Measurements from ENCODE around the gene RASGEF1C. TPM values are rescaled to one million over a fixed set of nuclear protein-coding genes. Genes with fewer than 3 reads are reported as not detected.

RASGEF1C gene
- total and polyA plus RNA-seq, 4 experiments from 2014 or later, result not detected

GRCh38 chr5:180098526-180098925, 110.5 kb downstream of the RASGEF1C start:
- Mint-ChIP-seq H3K36me3 (no peaks in the 10 kb centered on the region), H3K9me3 (no peaks in the 10 kb centered on the region), H3K4me3 (no peak overlapping the region), H3K27ac (no peak overlapping the region), H3K27me3 (peaks cover 0 to 10% of the 10 kb centered on the region in 2 donors), H3K4me1 (peaks cover 0 to 5% (median 0%) of the 10 kb centered on the region in 4 donors)
- H3K9me3 ChIP-seq (ENCODE audit: control insufficient read depth in 1 of 2, low read length in 2 of 2), result no peaks in the 10 kb centered on the region
- no peaks in the 10 kb centered on the region for H3K4me1 ChIP-seq (ENCODE audit: insufficient read depth, low read length)
- H3K36me3 ChIP-seq (ENCODE audit: insufficient read depth, low read length), result no peaks in the 10 kb centered on the region
- intact Hi-C loops (cut with micrococcal nuclease), result no loop called here
- no peak overlapping the region for H3K4me3 ChIP-seq (ENCODE audit: low read length in 2 of 2)
- no peak for DNase-seq
- H3K27me3 ChIP-seq (ENCODE audit: insufficient read depth, low read length), result no peaks in the 10 kb centered on the region
- no peak overlapping the region for H3K27ac ChIP-seq (ENCODE audit: low read depth, low read length)
- ChIA-PET CTCF (ENCODE audit: partially characterized antibody) (no interaction called here), POLR2A (ENCODE audit: partially characterized antibody) (no interaction called here)

- POLR2A ChIA-PET (ENCODE audit: partially characterized antibody), result no interaction called here
Observed at GRCh38 chr5:180097926-180098325, 111.1 kb downstream of the RASGEF1C start.

DNA sequence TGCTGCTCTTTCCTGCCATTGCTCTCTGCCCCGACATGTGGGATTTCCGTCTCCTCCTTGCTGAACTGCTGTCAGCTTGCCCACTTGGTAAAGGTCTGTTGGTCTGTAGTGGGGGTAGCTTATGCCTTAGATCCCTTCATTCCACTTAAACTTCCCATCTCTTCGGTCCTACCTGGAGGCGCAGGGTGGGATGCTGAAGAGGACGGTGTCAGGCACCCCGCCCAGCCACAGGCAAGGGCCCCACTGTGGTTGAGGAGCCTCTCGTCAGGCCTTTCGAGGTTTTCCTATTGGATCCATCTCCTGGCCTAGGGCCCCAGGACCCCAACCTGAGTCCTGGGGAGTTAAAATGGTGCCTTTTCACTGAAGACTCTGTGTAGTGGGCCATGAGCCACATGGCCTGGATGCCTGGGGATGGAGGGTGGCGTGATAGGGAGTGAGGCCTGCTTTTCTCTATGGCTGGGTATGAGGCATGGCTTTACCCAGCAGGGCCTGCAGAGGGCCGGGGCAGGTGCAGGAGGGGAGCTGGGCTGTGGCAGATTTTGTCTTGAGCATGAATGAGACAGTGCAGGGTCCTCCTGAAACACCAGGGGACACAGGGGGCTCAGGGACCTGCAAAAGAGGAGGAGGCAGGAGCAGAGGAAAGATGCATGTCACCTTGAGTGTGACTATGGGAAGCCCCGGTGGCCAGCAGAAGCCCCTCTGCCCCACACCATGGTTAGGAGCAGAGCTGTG, 111.7 kb downstream of the RASGEF1C start:
- H3K27ac Mint-ChIP-seq, result no peak overlapping the region
- no peak overlapping the region for H3K4me3 Mint-ChIP-seq
- no peak for DNase-seq
- ChIA-PET POLR2A (ENCODE audit: partially characterized antibody) (no interaction called here), CTCF (ENCODE audit: partially characterized antibody) (no interaction called here)
- H3K4me1 Mint-ChIP-seq, result peaks cover 0 to 5% (median 0%) of the 10 kb centered on the region in 4 donors
- no peaks in the 10 kb centered on the region for H3K36me3 Mint-ChIP-seq
- peaks cover 1 to 8% of the 10 kb centered on the region in 2 donors for H3K27me3 Mint-ChIP-seq
- no peaks in the 10 kb centered on the region for H3K9me3 ChIP-seq (ENCODE audit: control insufficient read depth in 1 of 2, low read length in 2 of 2)
- H3K4me1 ChIP-seq (ENCODE audit: insufficient read depth, low read length), result no peaks in the 10 kb centered on the region
- no peaks in the 10 kb centered on the region for H3K27me3 ChIP-seq (ENCODE audit: insufficient read depth, low read length)
- H3K36me3 ChIP-seq (ENCODE audit: insufficient read depth, low read length), result no peaks in the 10 kb centered on the region
- no peak overlapping the region for H3K4me3 ChIP-seq (ENCODE audit: low read length in 2 of 2)
- intact Hi-C loops (cut with micrococcal nuclease), result no loop called here
- H3K27ac ChIP-seq (ENCODE audit: low read depth, low read length), result no peak overlapping the region
- H3K9me3 Mint-ChIP-seq, result no peaks in the 10 kb centered on the region

More at GRCh38 chr5:180097926-180098325, 111.1 kb downstream of the RASGEF1C start:
- intact Hi-C loops (cut with micrococcal nuclease), result no loop called here
- H3K36me3 ChIP-seq (ENCODE audit: insufficient read depth, low read length), result no peaks in the 10 kb centered on the region
- Mint-ChIP-seq H3K27ac (no peak overlapping the region), H3K36me3 (no peaks in the 10 kb centered on the region), H3K4me1 (peaks cover 0 to 5% (median 0%) of the 10 kb centered on the region in 4 donors), H3K9me3 (no peaks in the 10 kb centered on the region), H3K27me3 (peaks cover under 1 to 8% of the 10 kb centered on the region in 2 donors), H3K4me3 (no peak overlapping the region)
- DNase-seq, result no peak
- CTCF ChIA-PET (ENCODE audit: partially characterized antibody), result no interaction called here
- no peaks in the 10 kb centered on the region for H3K4me1 ChIP-seq (ENCODE audit: insufficient read depth, low read length)
- H3K27me3 ChIP-seq (ENCODE audit: insufficient read depth, low read length), result no peaks in the 10 kb centered on the region
- H3K4me3 ChIP-seq (ENCODE audit: low read length in 2 of 2), result no peak overlapping the region
- no peaks in the 10 kb centered on the region for H3K9me3 ChIP-seq (ENCODE audit: control insufficient read depth in 1 of 2, low read length in 2 of 2)
- H3K27ac ChIP-seq (ENCODE audit: low read depth, low read length), result no peak overlapping the region

DNA sequence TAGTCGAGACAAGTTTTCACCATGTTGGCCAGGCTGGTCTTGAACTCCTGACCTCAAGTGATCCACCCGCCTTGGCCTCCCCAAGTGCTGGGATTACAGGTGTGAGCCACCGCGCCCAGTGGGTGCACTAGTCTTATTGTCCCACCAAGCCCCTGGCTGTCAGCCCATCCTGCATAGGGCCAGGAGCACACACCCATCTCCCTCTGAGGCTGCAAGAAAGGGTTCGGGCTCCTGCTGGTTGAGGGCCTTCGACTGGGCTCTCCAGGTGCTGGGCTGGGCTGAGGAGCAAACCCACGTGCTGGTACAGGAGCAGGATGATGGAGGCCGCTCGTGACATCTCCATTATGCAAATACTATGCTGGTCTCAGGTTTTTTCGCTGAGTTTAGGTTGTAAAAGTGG, 112.4 kb downstream of the RASGEF1C start:
- H3K36me3 Mint-ChIP-seq, result no peaks in the 10 kb centered on the region
- DNase-seq, result no peak
- Histone ChIP-seq H3K9me3 (ENCODE audit: control insufficient read depth in 1 of 2, low read length in 2 of 2) (no peaks in the 10 kb centered on the region), H3K36me3 (ENCODE audit: insufficient read depth, low read length) (no peaks in the 10 kb centered on the region), H3K27me3 (ENCODE audit: insufficient read depth, low read length) (no peaks in the 10 kb centered on the region), H3K4me1 (ENCODE audit: insufficient read depth, low read length) (no peaks in the 10 kb centered on the region), H3K4me3 (ENCODE audit: low read length in 2 of 2) (no peak overlapping the region), H3K27ac (ENCODE audit: low read depth, low read length) (no peak overlapping the region)
- peaks cover 0 to 6% (median 0%) of the 10 kb centered on the region in 4 donors for H3K4me1 Mint-ChIP-seq
- peaks cover 1 to 8% of the 10 kb centered on the region in 2 donors for H3K27me3 Mint-ChIP-seq
- no peaks in the 10 kb centered on the region for H3K9me3 Mint-ChIP-seq
- intact Hi-C loops (cut with micrococcal nuclease), result no loop called here
- H3K4me3 Mint-ChIP-seq, result no peak overlapping the region
- POLR2A ChIA-PET (ENCODE audit: partially characterized antibody), result no interaction called here
- CTCF ChIA-PET (ENCODE audit: partially characterized antibody), result no interaction called here
- peak overlapping the region in 1 of 7 donors; percentile 52 for H3K27ac Mint-ChIP-seq

- H3K27ac ChIP-seq (ENCODE audit: low read depth, low read length), result no peak overlapping the region
- H3K9me3 ChIP-seq (ENCODE audit: control insufficient read depth in 1 of 2, low read length in 2 of 2), result no peaks in the 10 kb centered on the region
- intact Hi-C loops (cut with micrococcal nuclease), result no loop called here
- peaks cover 1 to 8% of the 10 kb centered on the region in 2 donors for H3K27me3 Mint-ChIP-seq
- H3K4me3 ChIP-seq (ENCODE audit: low read length in 2 of 2), result no peak overlapping the region
- H3K4me3 Mint-ChIP-seq, result no peak overlapping the region
- POLR2A ChIA-PET (ENCODE audit: partially characterized antibody), result no interaction called here
- CTCF ChIA-PET (ENCODE audit: partially characterized antibody), result no interaction called here
- H3K27me3 ChIP-seq (ENCODE audit: insufficient read depth, low read length), result no peaks in the 10 kb centered on the region
- no peak for DNase-seq
- H3K4me1 ChIP-seq (ENCODE audit: insufficient read depth, low read length), result peaks cover 8% of the 10 kb centered on the region
- peaks cover 0 to 13% (median 2%) of the 10 kb centered on the region in 4 donors for H3K4me1 Mint-ChIP-seq
- no peaks in the 10 kb centered on the region for H3K36me3 ChIP-seq (ENCODE audit: insufficient read depth, low read length)
- H3K9me3 Mint-ChIP-seq, result no peaks in the 10 kb centered on the region
- peaks cover 0 to 1% of the 10 kb centered on the region in 2 donors for H3K36me3 Mint-ChIP-seq
- no peak overlapping the region for H3K27ac Mint-ChIP-seq
Observed at GRCh38 chr5:180095545-180095944, 113.5 kb downstream of the RASGEF1C start.

DNA sequence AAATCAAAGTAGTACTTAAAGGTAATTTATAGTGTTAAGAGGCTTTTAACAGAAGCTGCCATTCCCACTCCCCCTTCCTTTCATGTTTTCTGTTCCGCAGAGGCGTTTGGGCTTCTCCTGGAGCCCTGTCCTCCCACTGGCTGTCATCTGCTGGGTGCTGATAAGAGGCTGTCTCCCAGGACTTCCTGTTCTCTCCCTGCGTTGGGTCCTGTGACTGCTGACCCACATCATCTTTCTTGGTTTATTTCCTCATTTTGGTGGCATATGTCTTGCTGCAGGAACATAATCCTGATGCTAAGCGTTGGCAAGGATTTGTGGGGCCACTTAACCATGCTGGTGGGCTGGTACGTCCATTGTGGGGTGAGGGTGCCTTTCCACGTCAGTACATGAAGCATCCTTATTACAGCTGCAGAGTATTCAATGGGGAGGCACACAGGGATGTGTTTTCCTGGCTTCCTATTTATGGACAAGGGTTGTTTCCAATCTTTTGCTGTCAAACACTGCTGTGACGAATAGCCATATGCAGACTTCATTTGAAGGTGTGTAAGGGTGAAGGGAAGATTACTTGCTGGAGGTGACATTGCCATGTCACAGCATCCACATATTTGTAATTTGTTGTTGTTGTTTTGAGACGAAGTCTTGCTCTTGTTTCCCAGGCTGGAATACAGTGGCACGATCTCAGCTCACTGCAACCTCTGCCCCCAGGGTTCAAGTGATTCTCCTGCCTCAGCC, 115.2 kb downstream of the RASGEF1C start:
- H3K27ac ChIP-seq (ENCODE audit: low read depth, low read length), result no peak overlapping the region
- no peaks in the 10 kb centered on the region for H3K27me3 ChIP-seq (ENCODE audit: insufficient read depth, low read length)
- H3K4me1 ChIP-seq (ENCODE audit: insufficient read depth, low read length), result peaks cover 8% of the 10 kb centered on the region
- H3K27ac Mint-ChIP-seq, result no peak overlapping the region
- peaks cover 6 to 18% (median 8%) of the 10 kb centered on the region in 4 donors for H3K4me1 Mint-ChIP-seq
- H3K36me3 ChIP-seq (ENCODE audit: insufficient read depth, low read length), result no peaks in the 10 kb centered on the region
- intact Hi-C loops (cut with micrococcal nuclease), result loop anchor here (5.0 kb wide), 3 partner anchors 187 to 537 kb away; partner anchors contain the start of genes MRNIP and TBC1D9B
- peaks cover 1 to 8% of the 10 kb centered on the region in 2 donors for H3K27me3 Mint-ChIP-seq
- no peak for DNase-seq
- ChIA-PET POLR2A (ENCODE audit: partially characterized antibody) (no interaction called here), CTCF (ENCODE audit: partially characterized antibody) (no interaction called here)
- H3K36me3 Mint-ChIP-seq, result peaks cover 0 to 1% of the 10 kb centered on the region in 2 donors
- no peaks in the 10 kb centered on the region for H3K9me3 ChIP-seq (ENCODE audit: control insufficient read depth in 1 of 2, low read length in 2 of 2)
- H3K9me3 Mint-ChIP-seq, result no peaks in the 10 kb centered on the region
- H3K4me3 Mint-ChIP-seq, result no peak overlapping the region
- H3K4me3 ChIP-seq (ENCODE audit: low read length in 2 of 2), result no peak overlapping the region

- peaks cover 6 to 18% (median 8%) of the 10 kb centered on the region in 4 donors for H3K4me1 Mint-ChIP-seq
- no peak overlapping the region for H3K27ac ChIP-seq (ENCODE audit: low read depth, low read length)
- intact Hi-C loops (cut with micrococcal nuclease), result loop anchor here (5.0 kb wide), 3 partner anchors 186 to 536 kb away; partner anchors contain the start of genes MRNIP and TBC1D9B
- peaks cover 0 to 1% of the 10 kb centered on the region in 2 donors for H3K36me3 Mint-ChIP-seq
- peaks cover 8% of the 10 kb centered on the region for H3K4me1 ChIP-seq (ENCODE audit: insufficient read depth, low read length)
- no peak overlapping the region for H3K4me3 Mint-ChIP-seq
- H3K27ac Mint-ChIP-seq, result no peak overlapping the region
- H3K9me3 ChIP-seq (ENCODE audit: control insufficient read depth in 1 of 2, low read length in 2 of 2), result no peaks in the 10 kb centered on the region
- H3K27me3 Mint-ChIP-seq, result peaks cover 1 to 8% of the 10 kb centered on the region in 2 donors
- CTCF ChIA-PET (ENCODE audit: partially characterized antibody), result no interaction called here
- POLR2A ChIA-PET (ENCODE audit: partially characterized antibody), result no interaction called here
- no peak for DNase-seq
- no peaks in the 10 kb centered on the region for H3K36me3 ChIP-seq (ENCODE audit: insufficient read depth, low read length)
- no peaks in the 10 kb centered on the region for H3K27me3 ChIP-seq (ENCODE audit: insufficient read depth, low read length)
- no peak overlapping the region for H3K4me3 ChIP-seq (ENCODE audit: low read length in 2 of 2)
- no peaks in the 10 kb centered on the region for H3K9me3 Mint-ChIP-seq
Observed at GRCh38 chr5:180093241-180093640, 115.8 kb downstream of the RASGEF1C start.
